ENCODE results near the gene CD74.
A peak's percentile ranks its signal among the peaks of the same experiment; 100 is the strongest.

Gene CD74

DNA sequence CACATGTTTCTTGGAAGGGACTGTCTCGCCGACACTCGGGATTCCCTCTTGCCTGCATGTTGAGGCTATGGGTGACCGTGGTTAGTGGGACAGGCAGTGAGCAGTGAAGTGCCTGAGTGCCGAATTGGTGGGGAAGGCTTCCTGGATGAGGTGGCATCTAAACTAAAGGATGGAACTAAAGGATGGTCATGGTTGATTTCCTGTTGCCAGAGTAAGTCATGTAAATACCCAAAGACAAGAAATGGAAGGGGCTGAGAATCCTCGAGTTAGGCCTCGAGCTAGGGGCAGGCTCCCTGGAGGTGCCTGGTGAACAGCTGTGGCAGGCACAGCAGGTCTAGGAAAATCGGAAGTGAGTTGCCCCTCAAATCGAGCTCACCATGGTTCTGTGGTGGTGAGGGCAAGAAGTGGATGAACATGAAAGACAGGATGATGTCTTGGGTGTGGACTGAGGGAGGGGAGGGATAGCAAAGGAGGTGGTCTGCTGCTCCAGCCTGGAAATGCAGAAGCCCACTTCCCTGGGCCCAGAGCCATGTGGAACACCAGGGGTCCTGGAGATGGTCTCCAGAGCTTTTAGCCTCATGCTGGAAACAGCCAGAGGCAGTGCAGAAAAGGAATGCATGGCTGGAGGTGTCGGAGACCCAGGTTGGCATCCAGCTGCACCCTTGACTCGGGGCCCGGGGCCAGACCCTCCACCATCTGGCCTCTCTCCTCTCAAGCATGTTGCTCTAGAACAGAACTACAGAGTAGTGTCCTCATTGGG is 12.2 kb downstream of the CD74 start:
- TF ChIP-seq, protein P1, sequence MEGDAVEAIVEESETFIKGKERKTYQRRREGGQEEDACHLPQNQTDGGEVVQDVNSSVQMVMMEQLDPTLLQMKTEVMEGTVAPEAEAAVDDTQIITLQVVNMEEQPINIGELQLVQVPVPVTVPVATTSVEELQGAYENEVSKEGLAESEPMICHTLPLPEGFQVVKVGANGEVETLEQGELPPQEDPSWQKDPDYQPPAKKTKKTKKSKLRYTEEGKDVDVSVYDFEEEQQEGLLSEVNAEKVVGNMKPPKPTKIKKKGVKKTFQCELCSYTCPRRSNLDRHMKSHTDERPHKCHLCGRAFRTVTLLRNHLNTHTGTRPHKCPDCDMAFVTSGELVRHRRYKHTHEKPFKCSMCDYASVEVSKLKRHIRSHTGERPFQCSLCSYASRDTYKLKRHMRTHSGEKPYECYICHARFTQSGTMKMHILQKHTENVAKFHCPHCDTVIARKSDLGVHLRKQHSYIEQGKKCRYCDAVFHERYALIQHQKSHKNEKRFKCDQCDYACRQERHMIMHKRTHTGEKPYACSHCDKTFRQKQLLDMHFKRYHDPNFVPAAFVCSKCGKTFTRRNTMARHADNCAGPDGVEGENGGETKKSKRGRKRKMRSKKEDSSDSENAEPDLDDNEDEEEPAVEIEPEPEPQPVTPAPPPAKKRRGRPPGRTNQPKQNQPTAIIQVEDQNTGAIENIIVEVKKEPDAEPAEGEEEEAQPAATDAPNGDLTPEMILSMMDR (IDR thresholded peaks at IDR 0.05; ENCODE audit: insufficient read depth, low read length, poor library complexity, severe bottlenecking), result no peak
- peak; percentile 73 for DNase-seq (ENCODE audit: extremely low read depth, insufficient read length)
- Histone ChIP-seq H3K4me3 (replicated peaks; ENCODE audit: low read depth, low read length) (no peak overlapping the region), H3K36me3 (ENCODE audit: control insufficient read depth, insufficient read depth, low read length) (peaks cover 58% of the 10 kb centered on the region), H3K27me3 (replicated peaks; ENCODE audit: control insufficient read depth, insufficient read depth, low read length) (no peaks in the 10 kb centered on the region)

DNA sequence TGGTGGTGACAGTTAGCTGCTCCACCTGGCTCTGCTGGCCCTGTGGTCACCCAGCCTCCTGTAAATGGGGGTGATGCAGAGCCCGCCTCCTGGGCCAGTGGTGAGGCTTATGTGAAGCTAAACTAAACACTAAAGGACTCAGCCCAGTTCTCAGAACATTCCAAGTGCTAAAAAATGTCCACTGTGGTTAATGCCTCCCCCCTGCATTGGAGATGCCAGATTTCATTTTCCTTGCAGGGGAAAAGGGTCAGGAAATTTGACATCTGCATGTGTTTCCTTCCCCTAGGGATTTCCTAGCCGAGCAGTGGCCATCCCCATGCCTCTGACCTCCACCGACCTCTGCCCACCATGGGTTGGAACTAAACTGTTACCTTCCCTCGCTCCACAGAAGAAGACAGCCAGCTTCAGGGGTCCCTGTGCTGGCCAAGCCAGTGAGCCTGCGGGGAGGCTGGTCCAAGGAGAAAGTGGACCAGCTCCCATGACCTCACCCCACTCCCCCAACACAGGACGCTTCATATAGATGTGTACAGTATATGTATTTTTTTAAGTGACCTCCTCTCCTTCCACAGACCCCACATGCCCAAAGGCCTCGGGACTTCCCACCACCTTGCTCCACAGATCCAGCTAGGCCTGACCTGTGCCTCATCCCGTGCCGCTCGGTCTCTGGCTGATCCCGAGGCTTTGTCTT is 13.0 kb downstream of the CD74 start:
- no peak overlapping the region for H3K4me3 ChIP-seq (replicated peaks; ENCODE audit: low read depth, low read length)
- H3K36me3 ChIP-seq (ENCODE audit: control insufficient read depth, insufficient read depth, low read length), result peaks cover 55% of the 10 kb centered on the region
- TF ChIP-seq, protein P1 (IDR thresholded peaks at IDR 0.05; ENCODE audit: insufficient read depth, low read length, poor library complexity, severe bottlenecking), result no peak
- H3K27me3 ChIP-seq (replicated peaks; ENCODE audit: control insufficient read depth, insufficient read depth, low read length), result no peaks in the 10 kb centered on the region
- DNase-seq (ENCODE audit: extremely low read depth, insufficient read length), result peak; percentile 76

DNA sequence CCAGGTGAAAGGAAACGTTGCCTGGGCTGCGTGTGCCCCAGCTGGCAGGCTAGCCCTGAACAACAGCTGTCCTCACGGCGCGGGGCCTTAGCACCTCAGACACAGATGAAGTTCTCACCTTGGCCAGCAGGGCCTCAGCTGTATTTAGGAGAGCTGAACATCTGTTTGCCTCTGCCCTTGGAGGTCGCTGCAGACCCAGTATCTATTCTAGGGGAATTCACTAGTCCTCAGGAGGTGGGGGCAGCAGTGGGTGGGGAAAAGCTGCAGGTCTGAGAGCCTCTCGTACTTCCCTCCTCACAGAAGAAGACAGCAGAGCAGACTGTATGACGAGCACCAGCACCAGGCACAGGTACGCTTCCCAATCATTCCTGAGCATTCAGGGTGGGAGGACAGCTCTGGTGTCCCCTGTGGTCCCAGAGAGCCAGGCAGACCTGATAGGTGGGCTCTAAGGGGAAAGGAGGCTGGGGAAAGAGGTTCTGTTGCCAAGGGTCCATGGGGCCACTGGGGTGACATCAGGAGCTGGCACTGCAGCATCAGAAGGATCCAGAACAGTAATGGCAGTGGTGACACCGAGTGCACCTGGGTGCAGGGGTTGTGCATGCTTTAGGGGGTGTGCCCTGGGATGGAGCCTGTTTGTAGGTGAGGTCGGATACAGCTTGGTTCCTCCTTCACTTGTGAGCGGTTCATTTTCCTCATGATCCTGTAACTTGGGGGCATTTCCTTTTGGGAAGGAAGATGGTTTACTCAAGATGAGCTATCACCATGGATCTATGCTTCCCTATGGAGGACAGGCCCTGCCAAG is 13.8 kb downstream of the CD74 start:
- Histone ChIP-seq H3K36me3 (ENCODE audit: control insufficient read depth, insufficient read depth, low read length) (peaks cover 52% of the 10 kb centered on the region), H3K4me3 (replicated peaks; ENCODE audit: low read depth, low read length) (no peak overlapping the region), H3K27me3 (replicated peaks; ENCODE audit: control insufficient read depth, insufficient read depth, low read length) (no peaks in the 10 kb centered on the region)
- TF ChIP-seq, protein P1 (IDR thresholded peaks at IDR 0.05; ENCODE audit: insufficient read depth, low read length, poor library complexity, severe bottlenecking), result peak; percentile 76
- DNase-seq (ENCODE audit: extremely low read depth, insufficient read length), result peak; percentile 78

DNA sequence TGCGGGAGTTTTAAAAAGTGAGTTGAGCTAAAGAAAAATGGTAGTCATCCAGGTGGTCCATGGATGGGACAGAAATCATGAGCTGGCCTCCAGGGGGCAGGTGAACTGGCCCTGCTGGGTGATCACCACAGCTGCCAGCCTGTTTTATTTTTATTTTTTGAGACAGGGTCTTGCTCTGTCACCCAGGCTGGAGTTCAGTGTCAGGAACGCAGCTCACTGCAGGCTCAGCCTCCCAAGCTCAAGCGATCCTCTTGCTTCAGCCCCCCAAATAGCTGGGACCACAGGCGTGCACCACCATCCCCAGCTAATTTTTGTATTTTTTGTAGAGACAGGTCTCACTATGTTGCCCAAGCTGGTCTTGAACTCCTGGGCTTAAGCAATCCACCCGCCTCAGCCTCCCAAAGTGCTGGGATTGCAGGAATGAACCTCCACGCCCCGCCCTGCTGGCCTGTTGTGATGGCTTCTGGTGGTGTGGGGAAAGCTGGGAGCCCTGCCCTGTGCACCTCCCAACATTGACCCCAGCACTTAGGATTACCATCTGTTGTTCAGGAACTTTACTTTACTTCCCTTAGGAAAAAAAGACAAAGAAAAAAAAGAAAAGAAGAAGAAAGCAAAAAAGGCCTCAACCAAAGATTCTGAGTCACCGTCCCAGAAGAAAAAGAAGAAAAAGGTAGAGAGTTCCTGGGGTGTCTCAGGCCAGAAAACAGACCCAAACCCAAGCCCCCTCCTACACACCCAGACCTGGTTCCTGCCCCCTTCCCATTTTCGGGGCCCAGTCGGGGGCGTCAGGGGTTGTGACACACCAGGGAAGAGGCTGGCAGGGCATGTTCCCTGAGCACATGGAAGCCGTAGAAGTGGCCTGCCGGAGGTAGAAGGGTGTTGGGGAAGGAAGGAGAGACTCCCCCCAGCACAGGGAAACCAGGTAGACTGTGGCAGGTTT is 14.7 kb downstream of the CD74 start:
- TF ChIP-seq, protein P1 (IDR thresholded peaks at IDR 0.05; ENCODE audit: insufficient read depth, low read length, poor library complexity, severe bottlenecking), result peak; percentile 9
- Histone ChIP-seq H3K27me3 (replicated peaks; ENCODE audit: control insufficient read depth, insufficient read depth, low read length) (no peaks in the 10 kb centered on the region), H3K4me3 (replicated peaks; ENCODE audit: low read depth, low read length) (no peak overlapping the region), H3K36me3 (ENCODE audit: control insufficient read depth, insufficient read depth, low read length) (peaks cover 51% of the 10 kb centered on the region)
- DNase-seq (ENCODE audit: extremely low read depth, insufficient read length), result no peak

DNA sequence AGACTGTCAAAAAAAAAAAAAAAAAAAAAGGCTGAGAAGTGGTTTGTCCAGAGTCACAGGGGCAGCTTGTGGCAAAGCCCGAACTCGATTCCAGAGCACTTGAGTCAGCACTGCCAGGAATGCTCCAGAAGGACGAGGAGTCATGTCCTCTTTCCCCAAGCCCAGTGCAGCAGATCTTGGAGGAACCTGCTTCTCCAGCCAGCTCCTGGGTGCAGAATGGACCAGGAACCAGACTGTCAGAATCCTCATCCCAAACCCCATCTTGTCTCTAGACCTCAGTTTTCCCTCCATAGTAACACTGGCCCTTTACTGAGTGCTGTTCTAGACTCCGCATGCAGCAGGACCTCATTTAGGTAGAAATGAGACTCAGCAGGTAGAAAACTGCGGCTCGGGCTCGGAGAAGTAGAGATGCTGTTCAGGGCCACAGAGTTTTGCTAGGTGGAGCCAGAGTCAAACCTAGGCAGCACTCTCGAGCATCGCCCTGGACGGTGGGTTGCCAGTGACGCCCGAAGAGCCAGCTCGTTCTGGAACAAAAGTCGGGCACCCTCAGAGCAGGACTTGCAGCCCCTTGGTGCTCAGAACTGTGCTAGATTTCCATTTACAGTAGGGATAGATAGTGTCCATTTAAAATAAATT is 15.4 kb downstream of the CD74 start:
- TF ChIP-seq, protein P1 (IDR thresholded peaks at IDR 0.05; ENCODE audit: insufficient read depth, low read length, poor library complexity, severe bottlenecking), result no peak
- no peak for DNase-seq (ENCODE audit: extremely low read depth, insufficient read length)
- Histone ChIP-seq H3K27me3 (replicated peaks; ENCODE audit: control insufficient read depth, insufficient read depth, low read length) (no peaks in the 10 kb centered on the region), H3K4me3 (replicated peaks; ENCODE audit: low read depth, low read length) (no peak overlapping the region), H3K36me3 (ENCODE audit: control insufficient read depth, insufficient read depth, low read length) (peaks cover 47% of the 10 kb centered on the region)
